ENCODE measurements around the gene ACAD11.

DNA sequence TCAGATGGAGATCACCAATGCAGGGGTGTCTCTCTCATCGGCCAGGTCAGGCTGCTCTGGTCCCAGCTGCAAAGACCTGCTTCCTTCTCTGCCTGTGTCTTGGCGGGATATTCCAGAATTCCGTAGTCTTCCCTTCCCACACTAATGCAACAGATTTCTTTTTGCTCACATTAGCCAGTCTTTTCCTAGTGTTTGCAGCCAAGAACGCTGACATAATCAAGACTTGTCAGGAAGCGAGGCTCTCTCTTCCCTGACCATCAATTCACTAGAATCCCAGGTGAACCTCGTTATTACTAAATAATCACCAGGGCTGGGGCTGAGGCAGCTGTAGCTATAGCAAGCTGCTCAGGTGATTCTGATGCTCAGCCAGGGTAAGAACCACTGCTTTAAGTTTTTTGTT lies 105.8 kb downstream of the ACAD11 start:
- TF ChIP-seq POLR2A (IDR thresholded peaks at IDR 0.05; ENCODE audit: low read length) (no peak), GATA1 (IDR thresholded peaks at IDR 0.05; ENCODE audit: low read depth, low read length) (no peak)
